HG02623 (cell line): ENCODE measurements around the gene PEMT.

Source experiments
- ATAC-seq: cut with Tn5 transposase; IDR thresholded peaks from one replicate; pipeline ENCODE4 v1.9.1; 2021; ENCODE audit warnings: moderate library complexity; ENCODE audit not compliant: unreplicated experiment

Gene PEMT

DNA sequence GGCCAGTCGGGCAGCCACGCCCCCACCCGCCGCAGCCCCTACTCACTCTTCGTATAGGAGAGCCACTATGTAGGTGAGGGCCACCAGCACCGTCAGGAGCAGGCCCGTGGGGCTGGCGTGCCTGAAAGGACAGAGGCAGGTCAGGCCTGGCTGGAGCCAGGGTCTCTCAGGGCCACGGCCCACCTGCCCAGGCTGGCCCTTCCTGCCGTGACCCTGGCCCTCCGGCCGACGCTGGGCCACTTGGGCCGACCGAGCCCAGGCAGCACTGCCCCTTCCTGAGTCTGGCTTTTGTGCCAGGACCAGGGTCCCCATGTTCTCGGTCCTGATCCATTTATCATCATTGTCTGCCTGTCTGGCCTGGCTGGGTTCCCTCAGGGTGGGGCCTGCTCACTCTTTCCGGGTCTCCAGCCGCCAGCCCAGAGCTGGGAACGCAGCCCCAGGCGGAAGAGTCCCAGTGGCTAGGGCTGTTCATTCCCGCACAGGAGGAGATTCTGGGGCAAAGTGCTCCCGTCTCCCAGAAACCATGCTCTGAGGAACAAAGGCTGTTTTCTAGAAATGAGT lies 85.2 kb downstream of the PEMT start:
- no peak for ATAC-seq

- no peak for ATAC-seq
Measured at GRCh38 chr17:17505610-17506171, 85.8 kb downstream of the PEMT start.

DNA sequence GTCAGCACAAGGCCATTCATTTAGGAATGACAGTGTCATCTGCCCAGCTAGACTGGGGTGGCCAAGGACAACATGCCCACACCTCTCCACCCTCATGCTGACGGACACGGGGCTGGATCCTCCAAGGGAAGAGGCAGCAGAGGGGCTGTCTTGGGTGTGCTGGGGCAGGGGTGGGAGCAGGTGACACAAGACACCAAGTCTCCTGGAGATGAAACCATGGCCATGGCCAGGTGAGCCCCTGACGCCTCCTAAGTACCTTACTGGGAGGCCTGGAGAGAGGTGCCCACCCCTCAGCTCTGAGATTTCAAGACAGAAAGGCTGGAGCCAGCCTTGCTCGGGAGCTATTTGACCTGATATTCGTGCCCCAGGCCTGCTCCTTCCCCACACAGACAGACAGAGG lies 86.4 kb downstream of the PEMT start:
- no peak for ATAC-seq

- ATAC-seq: no peak
Measured at GRCh38 chr17:17504341-17505140, 87.0 kb downstream of the PEMT start.

DNA sequence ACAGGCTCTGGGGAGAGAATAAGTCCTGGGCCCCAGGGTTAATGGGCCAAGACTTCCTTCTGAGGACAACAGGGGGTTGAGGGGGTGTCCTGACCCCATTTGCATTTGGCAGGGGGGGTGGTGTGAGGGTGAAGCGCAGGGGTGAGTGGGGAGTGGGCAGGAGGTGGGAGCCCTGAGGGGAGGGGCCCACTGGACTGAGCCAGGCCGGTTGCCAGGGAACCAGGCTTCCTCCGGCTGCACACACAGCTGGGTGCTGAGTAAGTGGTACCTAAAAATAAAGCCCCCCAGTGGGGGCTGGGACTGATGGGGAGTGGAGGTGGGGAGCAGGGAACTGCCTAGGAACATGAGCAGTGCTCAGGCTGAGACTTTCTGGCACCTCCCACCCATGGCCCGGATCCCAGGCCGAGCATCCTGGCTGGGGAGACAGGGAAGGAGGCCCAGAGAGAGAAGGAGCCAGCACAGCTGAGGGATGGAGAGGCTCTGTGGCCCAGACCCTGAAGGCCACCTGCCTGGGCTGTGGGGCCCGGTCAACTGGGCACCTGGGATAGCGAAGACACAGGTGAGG lies 87.9 kb downstream of the PEMT start:
- no peak for ATAC-seq

GRCh38 chr17:17502741-17503565 lies 88.6 kb downstream of the PEMT start:
- no peak for ATAC-seq

- no peak for ATAC-seq
Measured at GRCh38 chr17:17500999-17501605, 90.4 kb downstream of the PEMT start.

DNA sequence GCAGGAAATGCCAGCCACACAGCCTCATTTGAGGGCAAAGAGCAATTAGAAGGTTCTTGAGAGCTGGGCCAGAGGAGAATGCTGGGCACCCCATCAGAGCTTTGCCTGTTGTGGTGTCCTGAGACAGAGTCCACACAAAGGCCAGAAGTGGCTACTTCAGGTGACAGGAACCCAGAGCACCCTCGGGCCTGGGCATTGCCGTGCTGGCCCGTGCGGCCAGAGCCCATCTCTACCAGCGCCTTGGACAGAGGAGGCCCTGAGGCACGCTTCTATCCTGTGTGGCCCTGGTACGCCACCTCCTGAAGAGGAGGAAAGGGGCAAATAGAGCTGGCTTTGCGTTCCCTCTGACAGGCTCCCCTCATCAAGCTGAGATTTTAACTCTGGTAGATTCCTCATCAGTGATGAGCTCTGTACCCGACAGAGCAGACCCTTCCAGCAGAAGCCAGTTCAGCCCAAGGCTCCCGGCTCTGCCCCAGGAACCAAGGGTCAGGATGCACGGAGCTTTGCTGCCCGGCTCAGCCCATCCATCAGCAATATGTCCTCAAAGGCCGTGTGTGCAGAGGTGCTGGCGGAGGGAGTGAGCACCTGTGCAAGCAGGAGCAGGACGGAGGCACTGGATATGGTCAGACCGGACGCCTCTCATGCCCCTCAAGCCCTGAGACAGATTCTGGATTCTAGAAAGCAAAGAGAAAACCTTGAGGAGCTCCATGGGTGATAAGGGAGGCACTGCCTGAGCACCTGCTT lies 91.9 kb downstream of the PEMT start:
- no peak for ATAC-seq

DNA sequence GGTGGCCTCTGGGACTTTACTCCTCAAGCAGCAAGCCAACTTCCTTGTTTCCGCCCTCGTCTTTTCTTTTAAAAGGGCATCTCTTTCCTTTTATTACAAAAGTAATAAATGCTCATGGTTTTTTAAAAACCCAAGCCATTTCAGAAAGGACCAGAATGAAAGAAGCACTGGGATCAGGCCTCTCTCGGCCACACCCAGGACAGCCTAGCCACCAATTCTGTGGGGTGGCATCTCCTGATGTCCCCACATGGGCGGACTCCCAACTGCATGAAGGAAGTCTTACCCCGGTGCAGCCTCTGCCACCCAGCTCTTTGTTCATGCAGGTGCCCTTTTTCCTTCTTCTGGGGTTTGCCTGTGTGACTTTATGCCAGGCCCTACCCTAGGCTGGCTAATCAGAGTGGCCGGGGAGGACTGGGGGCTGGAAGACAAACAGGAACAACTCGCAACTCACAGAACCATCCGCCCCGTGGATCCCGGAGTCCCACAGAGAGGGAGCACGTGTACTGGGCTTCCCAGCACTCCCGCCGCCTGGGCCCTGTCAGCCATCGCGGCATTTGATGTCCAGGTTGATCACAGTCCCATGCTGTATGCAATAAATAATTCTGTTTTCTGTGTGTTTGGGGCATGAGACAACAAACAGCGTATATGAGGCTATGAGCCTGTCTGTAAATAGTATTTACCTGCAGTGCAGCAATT lies 92.8 kb downstream of the PEMT start:
- no peak for ATAC-seq

- no peak for ATAC-seq
Measured at GRCh38 chr17:17497845-17498520, 93.5 kb downstream of the PEMT start.

DNA sequence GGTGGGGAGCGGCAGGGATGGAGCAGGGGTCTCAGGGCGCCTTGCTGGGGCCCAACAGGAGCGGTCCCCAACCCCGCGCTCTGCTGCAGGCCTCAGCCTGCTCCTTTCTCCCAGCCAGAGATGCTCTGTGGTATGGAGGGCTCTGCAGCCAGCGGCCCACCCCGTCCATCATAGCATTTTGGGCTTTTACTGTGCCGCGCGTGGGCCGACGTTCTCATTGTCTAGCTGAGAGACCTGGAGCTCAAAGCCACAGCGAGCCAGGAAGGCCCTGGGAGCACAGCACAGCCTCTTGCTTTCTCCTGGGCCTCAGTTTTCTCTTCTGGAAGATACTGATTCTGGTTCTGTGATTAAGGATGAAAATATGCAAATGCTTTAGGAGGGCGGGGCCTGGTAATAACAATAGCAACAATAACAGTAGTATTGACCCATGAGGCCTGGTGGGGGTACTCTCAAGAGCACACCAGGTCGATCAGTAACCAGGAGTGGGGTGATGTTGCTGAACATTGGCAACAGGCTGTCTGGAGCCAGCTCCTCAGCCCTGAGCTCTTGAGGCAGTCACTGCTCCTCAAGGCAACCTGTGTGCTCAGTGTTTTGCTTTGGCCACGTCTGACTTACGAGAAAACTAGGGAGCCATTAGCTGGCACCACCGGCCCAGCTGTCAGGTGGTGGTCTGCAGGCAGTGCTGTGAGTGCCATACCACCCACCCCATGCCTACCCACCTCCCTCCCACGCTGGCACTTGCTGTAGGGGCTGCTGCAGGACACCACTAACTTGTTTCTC lies 94.3 kb downstream of the PEMT start:
- ATAC-seq: no peak

DNA sequence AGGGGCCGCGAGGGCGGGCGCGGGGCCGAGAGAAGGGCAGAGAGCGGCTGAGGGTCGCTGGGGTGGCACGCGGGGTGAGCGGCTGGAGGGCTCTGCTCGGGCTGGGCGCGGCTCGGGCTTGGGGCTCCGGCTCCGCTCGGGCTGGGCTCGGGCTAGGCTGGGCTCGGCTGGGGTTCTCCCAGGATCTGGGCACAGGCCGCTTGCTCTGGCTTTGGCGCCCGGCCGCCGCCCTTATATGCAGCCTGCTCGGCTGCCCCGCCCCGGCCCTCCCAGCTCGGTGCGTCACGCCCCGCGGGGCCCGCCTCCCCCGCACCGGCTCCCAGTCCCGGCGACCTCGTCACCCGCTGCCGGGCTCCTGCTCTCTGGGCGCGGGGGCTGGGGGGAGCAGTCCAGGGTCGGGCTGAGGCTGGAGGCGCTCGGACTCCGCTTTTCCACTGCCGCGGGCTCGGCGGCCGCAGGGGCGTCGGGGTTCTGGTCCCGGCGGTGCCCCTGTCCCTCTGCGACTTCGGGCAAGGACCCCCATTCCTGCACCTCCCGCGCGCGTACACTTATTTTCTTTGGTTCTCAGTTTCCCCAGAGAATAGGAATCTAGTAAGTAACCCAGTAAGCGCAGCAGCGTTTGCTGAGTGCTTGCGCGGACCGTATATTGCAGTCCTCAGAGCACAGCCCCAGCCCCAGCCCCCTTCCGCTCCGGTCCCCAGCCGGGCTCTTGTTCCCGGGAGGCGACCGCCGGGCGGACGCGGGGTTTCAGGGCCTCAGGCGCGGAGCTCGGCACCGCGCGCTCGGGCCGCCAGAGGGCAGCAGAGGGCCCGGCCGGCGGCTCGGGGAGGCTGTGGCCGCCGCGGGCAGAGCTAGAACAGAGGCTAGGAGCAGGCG lies 95.1 kb downstream of the PEMT start, which contains the start of gene RASD1:
Gene RASD1 (minus strand): TSS at position 207 of the 876 bp plus-strand sequence. CDS start 214 bp downstream, outside the sequence.
- ATAC-seq: peak; percentile 64

GRCh38 chr17:17495536-17496188 lies 95.8 kb downstream of the PEMT start:
- ATAC-seq: no peak

- no peak for ATAC-seq
Measured at GRCh38 chr17:17494870-17495535, 96.5 kb downstream of the PEMT start.

DNA sequence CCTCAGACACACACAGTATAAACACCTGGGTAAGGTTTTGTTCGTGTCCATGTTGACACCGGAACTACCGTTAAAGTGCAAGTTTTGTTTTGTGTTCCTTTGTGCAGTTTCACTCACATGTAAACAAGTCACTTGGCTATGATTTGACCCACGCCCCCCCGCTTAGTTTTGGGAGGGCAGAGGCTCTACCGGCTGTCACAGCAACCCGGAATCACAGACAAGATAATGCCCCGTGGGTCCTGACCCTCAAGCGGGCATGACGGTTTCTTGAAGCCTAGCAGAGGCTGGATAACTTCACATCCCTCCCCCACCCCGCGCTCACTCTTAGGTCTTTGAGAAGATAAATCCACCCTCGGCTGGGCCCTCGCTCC lies 97.0 kb downstream of the PEMT start:
- ATAC-seq: no peak

GRCh38 chr17:17493986-17494466 lies 97.5 kb downstream of the PEMT start:
- ATAC-seq: no peak
